ENCODE data around the gene CCDC17. TPM values are rescaled to one million over a fixed set of nuclear protein-coding genes. Genes with fewer than 3 reads are reported as not detected.

The CCDC17 gene
- total and polyA plus RNA-seq, 2 experiments from 2014 or later, result 0.57 to 2.2 TPM

GRCh38 chr1:45667321-45668111 is 43.7 kb upstream of the CCDC17 start:
- Mint-ChIP-seq H3K27ac (no peak overlapping the region), H3K4me3 (no peak overlapping the region), H3K4me1 (peaks cover 8% of the 10 kb centered on the region; the same call in 2 of the 3 replicates), H3K36me3 (ENCODE audit: low read depth) (peaks cover 12% of the 10 kb centered on the region; the same call in 2 of the 3 replicates), H3K27me3 (ENCODE audit: insufficient read depth, low read depth, poor library complexity) (no peaks in the 10 kb centered on the region), H3K9me3 (peaks cover 2% of the 10 kb centered on the region; the same call in 1 of the 3 replicates)
- no peak for TF ChIP-seq CREB1 (CRISPR knock-in tag; IDR thresholded peaks at IDR 0.05; ENCODE audit: low read depth)
- no peak for TF ChIP-seq POLR2AphosphoS5 (IDR thresholded peaks at IDR 0.05; ENCODE audit: low read depth)
- no peak for TF ChIP-seq ZNF462 (CRISPR knock-in tag; IDR thresholded peaks at IDR 0.05)
- Histone ChIP-seq H3K4me2 (no peak overlapping the region), H3K4me1 (ENCODE audit: insufficient read depth) (no peaks in the 10 kb centered on the region), H3K4me3 (no peak overlapping the region), H2AFZ (no peak overlapping the region), H3K79me2 (replicated peaks; ENCODE audit: insufficient read depth) (peaks cover 100% of the 10 kb centered on the region), H3K27me3 (ENCODE audit: insufficient read depth) (no peaks in the 10 kb centered on the region), H3F3A (replicated peaks; ENCODE audit: low read depth) (no peaks in the 10 kb centered on the region), H3K9me2 (ENCODE audit: insufficient read depth) (no peaks in the 10 kb centered on the region), H3K36me3 (ENCODE audit: insufficient read depth) (no peaks in the 10 kb centered on the region), H4K20me1 (replicated peaks; ENCODE audit: insufficient read depth) (peaks cover 79% of the 10 kb centered on the region), H3K27ac (ENCODE audit: low read depth) (no peak overlapping the region)
- DNase-seq (ENCODE audit: low spot score), result no peak
- no peak for ATAC-seq

- H3K9me2 ChIP-seq (ENCODE audit: insufficient read depth), result no peaks in the 10 kb centered on the region
- no peak overlapping the region for H3K4me3 ChIP-seq
- peaks cover 2% of the 10 kb centered on the region; the same call in 1 of the 3 replicates for H3K9me3 Mint-ChIP-seq
- no peak overlapping the region for H2AFZ ChIP-seq
- DNase-seq (ENCODE audit: low spot score) (no peak), ATAC-seq (no peak)
- H3K27me3 ChIP-seq (ENCODE audit: insufficient read depth), result no peaks in the 10 kb centered on the region
- H3K4me1 Mint-ChIP-seq, result peaks cover 8% of the 10 kb centered on the region; the same call in 2 of the 3 replicates
- peaks cover 12% of the 10 kb centered on the region; the same call in 2 of the 3 replicates for H3K36me3 Mint-ChIP-seq (ENCODE audit: low read depth)
- no peak overlapping the region for H3K4me3 Mint-ChIP-seq
- H3K4me2 ChIP-seq, result no peak overlapping the region
- peaks cover 100% of the 10 kb centered on the region for H3K79me2 ChIP-seq (replicated peaks; ENCODE audit: insufficient read depth)
- peaks cover 82% of the 10 kb centered on the region for H4K20me1 ChIP-seq (replicated peaks; ENCODE audit: insufficient read depth)
- no peak overlapping the region for H3K27ac Mint-ChIP-seq
- H3K27ac ChIP-seq (ENCODE audit: low read depth), result no peak overlapping the region
- no peaks in the 10 kb centered on the region for H3K4me1 ChIP-seq (ENCODE audit: insufficient read depth)
- no peaks in the 10 kb centered on the region for H3K36me3 ChIP-seq (ENCODE audit: insufficient read depth)
- 0 out of 2 replicates have a peak, but pooled peaks cover 5% of the 10 kb centered on the region for H3F3A ChIP-seq (replicated peaks; ENCODE audit: low read depth)
- H3K27me3 Mint-ChIP-seq (ENCODE audit: insufficient read depth, low read depth, poor library complexity), result no peaks in the 10 kb centered on the region
- TF ChIP-seq JUNB (IDR thresholded peaks at IDR 0.05; ENCODE audit: unreplicated experiment) (no peak), EZH2 (IDR thresholded peaks at IDR 0.05; ENCODE audit: low read depth, unreplicated experiment) (no peak), ZNF462 (CRISPR knock-in tag; IDR thresholded peaks at IDR 0.05) (no peak)
Observed at GRCh38 chr1:45666836-45667235, 43.0 kb upstream of the CCDC17 start.

All from GM23338 (cell line).